Mesothelial cell of epicardium (in vitro differentiated cells): ENCODE measurements around the gene PID1. TPM values are rescaled to one million over a fixed set of nuclear protein-coding genes. Genes with fewer than 3 reads are reported as not detected.

Experiments
- DNase-seq, 2 experiments: peaks; one replicate each; pipeline ENCODE4 v3.0.0; 2021; ENCODE audit warnings: low spot score in 2 of 2; ENCODE audit not compliant: unreplicated experiment in 2 of 2
- H3K27ac Mint-ChIP-seq: 2 replicates; pipeline ENCODE4 v1.8.0; 2021; ENCODE audit warnings: mixed read lengths
- H3K27me3 Mint-ChIP-seq: 2 replicates; pipeline ENCODE4 v1.8.0; 2021; ENCODE audit warnings: low read depth, mixed read lengths
- H3K36me3 Mint-ChIP-seq: 2 replicates; pipeline ENCODE4 v1.8.0; 2021; ENCODE audit warnings: mixed read lengths
- H3K4me1 Mint-ChIP-seq: 2 replicates; pipeline ENCODE4 v1.8.0; 2021; ENCODE audit warnings: mixed read lengths
- H3K4me3 Mint-ChIP-seq: 2 replicates; pipeline ENCODE4 v1.8.0; 2021; ENCODE audit warnings: mild to moderate bottlenecking, moderate library complexity, mixed read lengths
- H3K9me3 Mint-ChIP-seq: 2 replicates; pipeline ENCODE4 v1.8.0; 2021; ENCODE audit warnings: mixed read lengths
- total RNA-seq: library from RNA; stranded (reverse); gene quantifications from 3 replicates; pipeline ENCODE4 v1.2.1, GENCODE V29; 2021
- TF ChIP-seq, protein P1 (sequence below): fragments of 200-600 bp; sonication (generic); IDR thresholded peaks from one replicate; pipeline ENCODE4 v1.5.0; 2021; ENCODE audit warnings: antibody characterized with exemption; ENCODE audit not compliant: unreplicated experiment

PID1 gene
- total RNA-seq, 1 donor from 2014 or later, result 2.0 TPM

DNA sequence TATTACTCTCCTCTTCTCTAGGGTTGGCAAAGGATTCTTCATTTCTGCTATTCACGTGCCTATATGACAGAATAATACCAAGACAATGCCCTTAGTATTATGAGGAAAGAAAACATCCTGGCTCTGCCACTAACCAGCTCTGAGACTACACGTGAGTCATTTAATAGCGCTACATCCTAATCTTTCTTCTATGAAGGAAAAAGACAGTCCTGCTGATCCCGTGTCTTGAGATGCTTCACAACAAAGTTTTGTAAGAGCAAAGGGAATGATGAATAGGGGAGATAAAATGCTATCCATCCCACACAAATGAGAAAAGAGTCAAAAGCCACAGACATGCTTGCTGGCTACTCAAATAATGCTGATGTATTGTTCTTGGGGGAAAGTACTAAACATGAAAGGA, 152.8 kb downstream of the PID1 start:
- H3K4me3 Mint-ChIP-seq, result no peak overlapping the region
- H3K9me3 Mint-ChIP-seq, result peaks cover 4% of the 10 kb centered on the region
- no peaks in the 10 kb centered on the region for H3K36me3 Mint-ChIP-seq
- H3K4me1 Mint-ChIP-seq, result peaks cover 2% of the 10 kb centered on the region
- DNase-seq, result no peak
- H3K27ac Mint-ChIP-seq, result no peak overlapping the region
- no peaks in the 10 kb centered on the region for H3K27me3 Mint-ChIP-seq
- TF ChIP-seq, protein P1, sequence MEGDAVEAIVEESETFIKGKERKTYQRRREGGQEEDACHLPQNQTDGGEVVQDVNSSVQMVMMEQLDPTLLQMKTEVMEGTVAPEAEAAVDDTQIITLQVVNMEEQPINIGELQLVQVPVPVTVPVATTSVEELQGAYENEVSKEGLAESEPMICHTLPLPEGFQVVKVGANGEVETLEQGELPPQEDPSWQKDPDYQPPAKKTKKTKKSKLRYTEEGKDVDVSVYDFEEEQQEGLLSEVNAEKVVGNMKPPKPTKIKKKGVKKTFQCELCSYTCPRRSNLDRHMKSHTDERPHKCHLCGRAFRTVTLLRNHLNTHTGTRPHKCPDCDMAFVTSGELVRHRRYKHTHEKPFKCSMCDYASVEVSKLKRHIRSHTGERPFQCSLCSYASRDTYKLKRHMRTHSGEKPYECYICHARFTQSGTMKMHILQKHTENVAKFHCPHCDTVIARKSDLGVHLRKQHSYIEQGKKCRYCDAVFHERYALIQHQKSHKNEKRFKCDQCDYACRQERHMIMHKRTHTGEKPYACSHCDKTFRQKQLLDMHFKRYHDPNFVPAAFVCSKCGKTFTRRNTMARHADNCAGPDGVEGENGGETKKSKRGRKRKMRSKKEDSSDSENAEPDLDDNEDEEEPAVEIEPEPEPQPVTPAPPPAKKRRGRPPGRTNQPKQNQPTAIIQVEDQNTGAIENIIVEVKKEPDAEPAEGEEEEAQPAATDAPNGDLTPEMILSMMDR, result no peak

DNA sequence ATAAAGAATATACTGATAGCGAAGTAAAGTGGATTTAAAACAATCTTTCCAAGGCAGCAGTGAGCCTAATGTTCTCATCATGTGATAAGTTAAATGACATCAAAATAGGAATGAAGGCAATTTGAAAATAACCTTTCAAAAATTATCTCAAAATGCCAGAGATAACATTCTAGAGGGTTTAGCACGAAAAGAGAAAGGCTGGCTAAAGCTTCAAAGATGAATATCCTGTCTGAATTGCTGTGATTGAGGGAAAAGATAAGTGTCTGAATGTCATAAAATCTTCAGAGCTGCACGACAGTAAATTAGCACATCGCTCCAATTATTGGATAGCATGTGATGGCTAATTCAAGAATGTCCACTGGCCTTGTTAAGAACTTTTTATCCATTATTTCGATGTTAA, 159.3 kb downstream of the PID1 start:
- TF ChIP-seq, protein P1, result no peak
- Mint-ChIP-seq H3K9me3 (no peaks in the 10 kb centered on the region), H3K27me3 (peaks cover 7% of the 10 kb centered on the region), H3K36me3 (no peaks in the 10 kb centered on the region), H3K4me3 (no peak overlapping the region), H3K4me1 (peaks cover 11% of the 10 kb centered on the region), H3K27ac (no peak overlapping the region)
- DNase-seq, result no peak

DNA sequence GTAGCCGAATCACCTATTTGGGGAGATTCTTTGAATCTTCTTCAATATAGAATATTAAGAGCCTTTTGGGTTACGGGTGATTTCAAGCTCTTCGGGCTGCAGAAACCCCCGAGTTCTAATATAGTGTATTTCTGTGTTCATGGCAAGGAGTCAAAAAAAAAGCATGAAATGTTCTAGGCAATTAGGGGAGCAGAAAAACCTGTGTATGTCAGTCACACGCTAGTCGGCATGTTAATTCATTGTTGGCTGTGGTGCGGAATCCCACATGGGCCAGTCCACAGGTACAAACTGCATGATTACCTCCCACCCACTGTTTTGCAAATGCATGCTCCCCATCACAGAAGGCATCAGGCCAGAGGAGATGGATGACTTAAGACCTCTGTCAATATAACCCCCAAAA, 161.9 kb downstream of the PID1 start:
- H3K27me3 Mint-ChIP-seq, result peaks cover 7% of the 10 kb centered on the region
- no peak for DNase-seq
- peaks cover 19% of the 10 kb centered on the region for H3K4me1 Mint-ChIP-seq
- H3K36me3 Mint-ChIP-seq, result no peaks in the 10 kb centered on the region
- H3K9me3 Mint-ChIP-seq, result peaks cover 4% of the 10 kb centered on the region
- H3K4me3 Mint-ChIP-seq, result no peak overlapping the region
- H3K27ac Mint-ChIP-seq, result no peak overlapping the region
- TF ChIP-seq, protein P1, result no peak

DNA sequence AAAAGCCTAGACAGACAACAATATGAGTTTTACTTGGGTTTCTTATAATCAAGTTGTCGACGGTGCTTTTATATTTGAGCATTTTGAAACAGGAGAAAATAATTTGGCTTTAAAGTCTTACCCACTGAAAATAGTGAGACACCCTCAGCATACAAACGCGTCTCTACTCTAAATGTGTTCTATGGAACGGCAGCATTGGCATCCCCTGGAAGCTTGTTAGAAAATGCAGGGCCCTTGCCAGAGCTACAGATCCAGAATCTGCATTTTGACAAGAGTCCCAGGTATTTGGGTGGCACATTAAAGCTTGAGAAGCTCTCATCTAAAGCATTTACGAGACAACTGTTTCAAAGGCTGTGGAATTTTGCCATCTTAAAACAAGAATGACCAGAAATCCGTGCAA, 163.5 kb downstream of the PID1 start:
- no peak for DNase-seq
- Mint-ChIP-seq H3K4me3 (no peak overlapping the region), H3K27me3 (peaks cover 7% of the 10 kb centered on the region), H3K36me3 (no peaks in the 10 kb centered on the region), H3K4me1 (peaks cover 19% of the 10 kb centered on the region), H3K9me3 (peaks cover 4% of the 10 kb centered on the region), H3K27ac (no peak overlapping the region)
- TF ChIP-seq, protein P1, result no peak

DNA sequence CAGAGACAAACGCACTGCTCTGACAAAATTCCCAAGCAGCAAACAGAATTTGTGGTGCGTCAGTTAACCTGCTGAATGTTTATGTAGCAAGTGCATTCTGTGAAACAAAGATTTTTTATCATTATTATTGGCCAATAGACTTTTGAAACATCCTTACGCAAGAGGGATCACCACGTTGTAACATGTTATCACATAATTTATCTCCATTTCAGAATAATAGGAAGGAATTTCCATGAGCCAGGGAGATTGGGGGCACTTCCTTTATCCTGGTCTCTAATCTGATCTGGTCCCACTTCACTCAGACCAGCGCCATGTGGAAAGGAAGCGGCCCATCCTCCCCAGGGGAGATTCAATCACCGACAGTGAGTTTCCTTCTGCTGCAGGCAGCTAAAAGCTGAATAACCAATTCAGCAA, 166.1 kb downstream of the PID1 start:
- H3K27ac Mint-ChIP-seq, result no peak overlapping the region
- no peaks in the 10 kb centered on the region for H3K36me3 Mint-ChIP-seq
- H3K4me3 Mint-ChIP-seq, result no peak overlapping the region
- H3K27me3 Mint-ChIP-seq, result peaks cover 9% of the 10 kb centered on the region
- peaks cover 4% of the 10 kb centered on the region for H3K9me3 Mint-ChIP-seq
- no peak for DNase-seq
- peaks cover 9% of the 10 kb centered on the region for H3K4me1 Mint-ChIP-seq
- TF ChIP-seq, protein P1, result no peak

DNA sequence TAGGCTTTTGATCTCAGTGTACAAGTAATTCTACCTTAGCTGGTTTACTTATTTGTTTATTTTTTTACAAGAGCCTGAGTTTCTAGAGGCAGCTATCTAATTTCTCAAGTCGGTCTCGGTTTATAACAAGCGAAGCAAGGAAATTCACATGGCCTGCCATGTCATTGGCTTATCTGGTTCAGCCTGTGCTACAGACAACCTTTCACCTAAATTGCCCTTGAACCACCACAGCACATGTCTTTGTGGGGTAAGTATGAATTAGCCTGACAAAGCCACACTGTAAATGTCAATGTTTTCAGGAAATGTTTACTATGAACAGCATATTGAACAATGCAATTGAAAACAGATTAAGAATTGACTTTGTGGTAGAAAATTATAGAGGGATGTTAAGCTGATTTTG, 167.1 kb downstream of the PID1 start:
- Mint-ChIP-seq H3K9me3 (peaks cover 4% of the 10 kb centered on the region), H3K4me1 (peaks cover 9% of the 10 kb centered on the region), H3K4me3 (no peak overlapping the region), H3K27me3 (peaks cover 11% of the 10 kb centered on the region), H3K27ac (no peak overlapping the region), H3K36me3 (no peaks in the 10 kb centered on the region)
- DNase-seq, result no peak
- TF ChIP-seq, protein P1, result no peak
